ENCODE measurements around the gene TTC5.

TTC5 gene

GRCh38 chr14:20305265-20306078 lies at the start of gene TTC5:
TSS of gene TTC5 (minus strand) at chr14:20305951. CDS start at chr14:20305937, 14 bp downstream.
- peak; percentile 68 for DNase-seq (ENCODE audit: extremely low read depth, low read depth)
- peak within 1 kb of the TSS; percentile 66 for H3K4me3 ChIP-seq (replicated peaks; ENCODE audit: low read depth, low read length)
- TF ChIP-seq CTCF (IDR thresholded peaks at IDR 0.05; ENCODE audit: low read depth, low read length, missing control alignments) = peak; percentile 95

- DNase-seq (ENCODE audit: extremely low read depth, low read depth) = no peak
- TF ChIP-seq CTCF (IDR thresholded peaks at IDR 0.05; ENCODE audit: low read depth, low read length, missing control alignments) = peak; percentile 26
- no peak overlapping the region for H3K4me3 ChIP-seq (replicated peaks; ENCODE audit: low read depth, low read length)
These were observed 45.1 kb upstream of the TTC5 start for GRCh38 chr14:20350860-20351259.

GRCh38 chr14:20350282-20350681 lies 44.5 kb upstream of the TTC5 start:
- no peak overlapping the region for H3K4me3 ChIP-seq (replicated peaks; ENCODE audit: low read depth, low read length)
- DNase-seq (ENCODE audit: extremely low read depth, low read depth) = no peak
- no peak for TF ChIP-seq CTCF (IDR thresholded peaks at IDR 0.05; ENCODE audit: low read depth, low read length, missing control alignments)

GRCh38 chr14:20347747-20348146 lies 42.0 kb upstream of the TTC5 start:
- H3K4me3 ChIP-seq (replicated peaks; ENCODE audit: low read depth, low read length) = no peak overlapping the region
- no peak for DNase-seq (ENCODE audit: extremely low read depth, low read depth)
- no peak for TF ChIP-seq CTCF (IDR thresholded peaks at IDR 0.05; ENCODE audit: low read depth, low read length, missing control alignments)

- no peak overlapping the region for H3K4me3 ChIP-seq (replicated peaks; ENCODE audit: low read depth, low read length)
- DNase-seq (ENCODE audit: extremely low read depth, low read depth) = no peak
- no peak for TF ChIP-seq CTCF (IDR thresholded peaks at IDR 0.05; ENCODE audit: low read depth, low read length, missing control alignments)
These were observed 41.0 kb upstream of the TTC5 start for GRCh38 chr14:20346713-20347112.

- no peak for TF ChIP-seq CTCF (IDR thresholded peaks at IDR 0.05; ENCODE audit: low read depth, low read length, missing control alignments)
- no peak overlapping the region for H3K4me3 ChIP-seq (replicated peaks; ENCODE audit: low read depth, low read length)
- DNase-seq (ENCODE audit: extremely low read depth, low read depth) = no peak
These were observed 39.6 kb upstream of the TTC5 start for GRCh38 chr14:20345366-20345765.

Measured in HFF-Myc (cell line).